ENCODE results near the gene ACTA1.
"Not testable (repeated sequence)": the region's sequence is repeated elsewhere in the genome, so short reads cannot be mapped to it uniquely, and the experiment has no call there.

Gene ACTA1
- total RNA-seq = 0.13 to 0.31 reads per million in 2 donors

DNA sequence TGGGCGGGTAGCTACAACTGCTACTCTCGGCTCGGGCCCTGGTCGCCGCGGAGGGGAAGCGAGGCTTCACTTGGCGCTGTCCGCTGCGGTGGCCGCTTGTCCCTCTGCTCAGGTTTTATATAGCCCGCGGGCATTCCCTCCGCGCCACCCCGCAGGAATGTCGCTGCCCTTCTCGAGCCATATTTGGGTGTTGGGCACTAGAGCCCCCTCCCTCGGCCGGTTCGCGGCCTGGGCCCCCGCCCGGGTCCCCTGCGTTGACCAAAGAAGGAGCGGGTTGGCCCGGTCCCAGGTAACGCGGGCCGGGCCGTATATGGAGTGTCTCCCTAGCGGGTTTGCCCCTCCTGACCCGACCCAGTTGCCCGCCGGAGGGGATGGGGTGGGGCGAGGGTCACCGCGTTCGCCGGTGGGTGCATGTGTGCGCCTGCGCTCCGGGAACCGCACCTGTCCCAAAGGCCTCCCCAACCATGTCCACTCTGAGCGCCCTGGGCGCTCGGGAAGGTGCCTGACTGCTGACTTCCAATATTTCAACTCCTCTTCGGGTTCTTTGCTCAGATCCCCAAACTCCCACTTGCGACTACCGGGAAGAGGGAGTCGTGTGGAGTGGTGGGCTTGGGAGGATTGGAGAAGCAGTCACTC lies at the start of gene ACTA1:
TSS of gene ACTA1 (minus strand) at position 90 of the 636 bp plus-strand sequence. CDS start 979 bp downstream, outside the sequence.
- DNase-seq = no peak

DNA sequence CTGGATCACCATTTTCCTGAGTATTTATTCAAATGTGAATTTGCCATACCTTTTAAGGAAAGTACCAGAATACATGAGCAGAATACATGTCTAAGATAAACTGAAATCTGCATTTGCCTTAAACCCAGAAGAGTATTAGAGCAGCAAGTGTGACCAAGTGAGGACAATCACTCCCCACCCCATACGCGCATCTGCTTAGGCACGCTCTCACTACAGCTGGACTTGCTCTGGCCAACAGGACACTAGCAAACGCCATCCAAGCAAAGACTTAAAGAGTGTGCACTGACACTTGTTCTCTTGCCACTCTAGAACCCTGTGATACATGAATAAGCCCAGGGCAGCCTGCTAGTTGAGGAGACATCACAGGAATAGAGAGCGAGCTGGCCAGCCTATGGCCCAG lies 48.6 kb upstream of the ACTA1 start:
- DNase-seq = no peak

DNA sequence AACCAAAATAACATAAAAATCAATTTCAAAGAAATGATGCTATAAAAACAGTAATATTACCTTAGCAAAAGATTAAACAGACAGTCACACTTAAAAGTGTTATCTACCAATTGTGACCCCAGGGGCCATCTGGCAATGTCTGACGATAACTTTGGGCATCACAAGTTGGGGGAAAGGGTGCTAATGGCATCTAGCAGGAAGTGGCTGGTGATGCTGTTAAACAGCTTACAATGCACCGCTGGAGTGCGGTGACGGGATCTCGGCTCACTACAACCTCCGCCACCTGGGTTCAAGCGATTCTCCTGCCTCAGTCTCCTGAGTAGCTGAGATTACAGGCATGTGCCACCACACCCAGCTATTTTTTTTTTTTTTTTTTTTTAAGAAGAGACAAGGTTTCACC lies 46.6 kb upstream of the ACTA1 start:
- DNase-seq = no peak

DNA sequence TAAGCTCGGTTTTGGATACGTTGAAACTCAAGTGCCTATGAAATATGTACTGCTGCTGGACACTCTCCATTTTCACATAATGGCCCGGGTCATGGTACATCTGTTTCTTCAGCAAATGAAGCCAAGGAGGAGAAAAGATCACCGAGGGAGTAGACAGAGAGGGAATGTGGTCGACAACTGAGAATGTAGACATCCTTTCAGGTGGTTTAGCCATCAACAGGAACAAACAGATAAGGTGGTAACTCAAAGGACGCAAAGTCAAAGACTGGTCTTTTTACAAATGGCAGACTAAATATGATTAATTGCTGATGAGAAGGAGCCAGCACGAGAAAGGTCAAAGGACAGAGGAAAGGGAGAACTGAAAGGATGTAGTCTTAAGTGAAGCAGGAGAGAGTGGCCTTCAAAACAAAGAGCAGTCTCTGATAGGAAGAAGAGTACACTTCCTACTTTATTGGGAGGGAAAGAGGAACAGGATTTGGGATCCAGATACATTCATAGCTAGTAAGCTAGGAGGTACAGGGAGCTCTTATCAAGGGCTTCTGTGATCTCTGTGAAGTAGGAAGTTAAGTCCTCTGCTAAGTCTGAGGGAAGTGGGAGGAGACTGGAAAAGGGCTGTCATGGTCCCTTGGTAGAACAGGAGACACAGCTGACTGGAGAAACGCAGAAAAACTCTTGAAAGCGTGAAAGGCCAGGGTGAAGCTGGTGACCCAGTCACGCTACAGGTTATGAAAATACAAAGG lies 45.9 kb upstream of the ACTA1 start:
- DNase-seq = no peak

DNA sequence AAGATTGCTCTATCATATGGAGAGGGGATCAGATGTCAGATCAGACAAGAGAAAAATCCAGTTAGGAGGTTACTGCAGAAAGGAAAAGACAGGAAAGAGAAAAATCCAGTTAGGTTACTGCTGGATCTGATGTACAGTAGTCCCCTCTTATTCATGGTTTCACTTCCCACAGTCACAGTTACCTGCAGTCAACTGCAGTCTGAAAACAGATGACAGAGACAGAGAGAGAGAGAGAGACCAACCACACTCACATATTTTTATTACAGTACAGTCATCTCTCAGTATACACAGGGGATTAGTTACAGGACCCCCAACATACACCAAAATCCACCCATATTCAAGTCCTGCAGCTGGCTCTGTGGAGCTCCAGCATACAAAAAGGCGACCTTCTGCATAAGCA lies 45.0 kb upstream of the ACTA1 start:
- no peak for DNase-seq

DNA sequence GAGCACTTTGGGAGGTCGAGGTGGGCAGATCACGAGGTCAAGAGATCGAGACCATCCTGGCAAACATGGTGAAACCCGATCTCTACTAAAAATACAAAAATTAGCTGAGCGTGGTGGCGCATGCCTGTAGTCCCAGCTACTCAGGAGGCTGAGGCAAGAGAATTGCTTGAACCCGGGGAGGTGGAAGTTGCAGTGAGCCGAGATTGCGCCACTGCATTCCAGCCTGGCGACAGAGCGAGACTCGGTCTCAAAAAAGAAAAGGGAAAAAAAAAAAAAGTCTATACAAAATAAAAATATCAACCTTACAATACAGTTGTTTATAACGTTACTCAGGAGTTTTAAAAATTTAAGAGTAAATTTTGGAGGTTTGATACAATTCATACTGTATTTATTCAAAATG lies 42.0 kb upstream of the ACTA1 start:
- DNase-seq = not testable (repeated sequence)

DNA sequence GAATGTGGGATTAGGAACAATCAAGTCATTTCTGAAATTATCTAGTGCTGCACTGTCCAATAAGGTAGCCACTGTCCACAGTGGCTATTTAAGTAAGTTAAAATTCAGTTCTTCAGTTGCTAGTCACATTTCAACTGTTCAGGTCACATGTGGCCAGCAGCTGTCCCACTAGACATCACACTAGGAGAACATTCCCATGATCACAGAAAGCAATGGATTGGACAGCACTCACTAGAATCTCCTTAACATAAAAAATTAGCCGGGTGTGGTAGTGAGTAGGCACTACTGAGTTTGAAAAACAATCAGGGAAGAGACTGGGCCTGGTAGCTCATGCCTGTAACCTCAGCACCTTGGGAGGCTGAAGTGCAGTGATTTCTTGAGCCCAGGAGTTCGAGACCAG lies 40.6 kb upstream of the ACTA1 start:
- no peak for DNase-seq

DNA sequence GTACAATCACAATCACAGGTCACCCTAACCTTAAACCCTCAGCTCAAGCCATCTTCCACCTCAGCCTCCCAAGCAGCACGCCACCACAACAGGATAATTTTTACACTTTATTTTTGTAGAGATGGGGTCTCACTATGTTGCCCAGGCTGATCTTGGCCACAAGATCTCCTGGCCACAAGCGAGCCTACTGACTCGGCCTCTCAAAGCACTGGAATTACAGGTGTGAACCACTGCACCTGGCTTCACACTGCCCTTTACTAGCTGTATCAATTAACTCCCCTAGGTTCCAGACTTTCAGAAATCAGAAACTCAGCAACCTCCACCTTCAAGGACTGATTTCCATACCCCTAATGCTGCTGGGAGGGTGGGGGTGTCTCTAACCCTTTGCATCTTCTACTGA lies 37.3 kb upstream of the ACTA1 start:
- no peak for DNase-seq

DNA sequence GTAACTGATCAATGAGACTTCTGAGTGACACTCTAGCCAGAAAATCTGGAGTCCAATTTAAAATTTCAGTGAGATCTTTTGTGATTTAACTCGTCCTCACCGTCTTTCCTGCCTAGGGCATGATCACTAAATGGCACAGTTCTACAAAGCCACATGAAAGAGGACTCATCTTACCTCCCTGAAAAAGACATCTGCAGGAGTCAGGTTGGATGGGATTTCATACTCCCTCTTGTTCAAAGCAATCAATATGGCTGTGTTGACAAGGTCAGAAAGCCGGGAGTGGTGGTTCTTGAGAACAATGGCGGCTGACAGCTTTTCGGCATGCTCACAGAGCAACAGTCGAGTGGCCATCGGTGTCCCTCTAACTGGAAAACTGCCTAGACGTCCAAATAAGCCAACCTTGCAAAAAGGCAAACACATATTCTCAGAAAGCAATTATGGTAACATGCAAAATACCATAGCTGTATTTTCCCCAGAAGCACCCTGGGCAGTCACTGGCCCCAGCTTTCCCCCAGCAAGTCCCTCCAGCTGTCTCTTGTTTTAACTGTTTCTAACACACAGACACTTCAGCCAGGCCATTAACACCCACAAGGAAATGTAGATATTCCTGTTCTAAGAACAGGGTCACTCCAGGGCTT lies 36.6 kb upstream of the ACTA1 start:
- no peak for DNase-seq

DNA sequence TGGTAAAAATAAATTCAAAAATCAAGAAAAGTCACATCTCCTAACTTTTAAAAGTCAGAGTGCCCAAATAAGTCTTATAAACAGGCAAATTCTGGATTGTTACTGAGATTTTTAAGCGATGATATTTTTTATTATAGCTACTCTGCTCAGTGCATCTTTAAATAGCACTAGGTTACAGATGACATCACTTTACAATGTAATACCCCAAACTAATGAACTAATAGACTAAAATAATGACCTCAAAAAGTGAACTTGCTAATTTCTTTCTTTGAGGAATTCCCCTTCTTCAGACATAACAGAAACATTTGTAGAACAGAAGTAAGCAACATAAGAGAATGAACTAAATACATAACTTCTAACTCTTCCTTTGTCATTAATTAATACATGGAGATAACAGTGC lies 33.0 kb upstream of the ACTA1 start:
- no peak for DNase-seq

DNA sequence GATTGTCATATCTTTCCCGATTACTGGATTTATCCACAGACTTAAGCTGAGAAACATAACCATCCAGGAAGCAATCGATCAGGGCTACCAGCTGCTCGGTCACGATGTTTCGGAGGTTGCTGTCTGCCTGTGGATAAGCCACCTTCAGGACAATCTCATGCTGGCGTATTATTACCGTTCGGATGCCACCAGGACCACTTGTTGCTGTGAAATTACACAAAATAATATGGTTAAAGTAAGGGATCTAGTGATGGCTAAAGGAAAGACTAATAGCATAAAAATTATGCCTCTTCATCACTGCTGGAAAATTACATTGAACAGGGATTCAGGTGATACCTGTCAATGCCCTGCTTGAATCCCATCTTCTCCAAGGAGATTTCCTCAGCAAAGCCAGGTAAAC lies 30.8 kb upstream of the ACTA1 start:
- DNase-seq = no peak

DNA sequence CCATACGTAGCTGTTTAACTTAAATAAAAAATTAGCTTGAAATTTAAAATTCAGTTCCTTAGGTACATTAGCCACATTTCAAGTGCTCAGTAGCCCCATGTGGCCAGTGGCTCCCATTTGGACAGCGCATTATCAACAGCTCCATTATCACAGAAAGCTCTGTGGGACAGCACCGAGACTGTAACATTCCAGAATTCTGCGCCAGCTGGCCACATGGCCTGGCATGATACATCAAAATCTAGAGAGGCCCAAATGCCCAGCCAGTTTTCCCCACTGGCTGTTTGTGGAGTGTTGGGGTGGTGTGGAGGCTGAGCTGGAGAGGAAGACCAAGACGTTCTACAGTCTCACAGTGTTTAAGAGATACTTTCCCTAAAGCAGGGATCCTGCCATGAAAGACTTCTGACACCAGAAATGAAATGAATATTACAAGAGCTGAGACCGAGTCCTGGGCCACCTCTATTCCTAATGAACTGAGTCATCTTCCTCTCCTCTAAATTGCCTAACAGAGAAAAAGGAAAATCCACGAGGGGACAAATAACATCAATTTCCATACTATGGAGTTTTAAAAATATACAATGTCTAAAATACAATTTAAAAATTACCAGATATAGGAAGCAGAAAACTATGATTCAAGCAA lies 27.3 kb upstream of the ACTA1 start:
- DNase-seq = no peak

DNA sequence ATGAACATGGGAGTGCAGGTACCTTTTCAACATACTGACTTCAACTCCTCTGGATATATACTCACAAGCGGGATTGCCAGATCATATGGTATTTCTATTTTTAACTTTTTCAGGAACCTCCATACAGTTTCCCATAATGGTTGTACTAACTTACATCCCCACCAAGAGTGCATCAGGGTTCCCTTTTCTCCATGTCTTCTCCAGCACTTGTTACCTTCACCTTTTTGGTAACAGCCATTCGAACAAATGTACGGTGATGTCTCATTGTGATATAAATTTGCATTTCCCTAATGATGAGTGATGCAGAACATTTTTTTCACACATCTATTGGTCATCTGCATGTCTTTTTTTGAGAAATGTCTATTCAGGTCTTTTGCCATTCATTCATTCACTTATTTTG lies 25.9 kb upstream of the ACTA1 start:
- no peak for DNase-seq

DNA sequence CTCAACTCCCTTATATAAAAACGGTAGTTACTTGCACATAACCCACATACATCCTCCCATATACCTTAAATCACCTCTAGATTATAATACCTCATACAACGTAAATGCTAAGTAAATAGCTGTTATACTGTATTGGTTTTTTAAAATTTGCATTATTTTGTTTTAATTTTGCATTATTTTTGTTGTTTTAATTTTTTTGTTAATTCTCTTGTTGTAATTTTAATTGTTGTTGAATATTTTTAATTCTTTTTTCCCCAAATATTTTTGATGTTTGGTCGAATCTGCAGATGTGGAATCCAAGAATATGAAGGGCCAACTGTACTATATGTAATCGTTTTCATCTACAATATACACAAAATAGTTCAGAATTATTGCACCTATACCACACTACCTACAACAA lies 23.5 kb upstream of the ACTA1 start:
- no peak for DNase-seq

DNA sequence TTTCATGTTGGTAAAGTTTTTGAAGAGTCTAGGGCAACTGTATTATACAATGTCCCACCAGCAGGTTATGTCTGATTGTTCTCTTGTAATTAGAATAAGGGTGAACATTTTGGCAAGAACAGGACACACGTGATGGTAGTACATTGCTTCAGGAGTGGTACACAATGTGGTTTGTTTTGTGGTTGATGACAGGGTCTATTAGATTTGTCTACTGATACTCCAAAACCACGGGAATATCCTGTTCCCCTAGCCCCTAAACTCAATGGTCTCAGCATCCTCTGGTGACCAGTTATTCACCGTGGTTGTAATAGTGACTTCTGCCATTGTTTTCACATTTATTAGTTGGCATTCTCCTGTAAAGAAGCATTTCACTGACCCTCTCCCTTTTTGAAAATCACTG lies 22.1 kb upstream of the ACTA1 start:
- no peak for DNase-seq

DNA sequence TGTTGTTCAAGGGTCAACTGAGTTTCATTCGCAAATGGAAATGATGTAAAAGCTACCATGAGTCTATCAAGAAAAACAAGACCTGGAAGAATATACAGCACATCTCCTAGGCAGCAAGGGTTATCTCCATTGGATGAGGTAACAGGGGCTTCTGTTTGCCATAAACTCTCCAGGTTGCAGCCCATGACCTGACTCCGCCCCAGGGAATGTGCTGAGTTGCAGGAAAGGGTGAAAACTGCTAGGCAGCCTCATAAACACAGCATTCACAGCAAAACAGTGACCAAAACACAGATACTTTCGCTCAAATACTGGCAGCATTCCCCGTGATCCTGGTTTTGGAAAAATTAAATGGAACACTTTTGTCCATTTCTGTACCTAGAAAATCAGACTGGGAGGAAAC lies 20.2 kb upstream of the ACTA1 start:
- no peak for DNase-seq

DNA sequence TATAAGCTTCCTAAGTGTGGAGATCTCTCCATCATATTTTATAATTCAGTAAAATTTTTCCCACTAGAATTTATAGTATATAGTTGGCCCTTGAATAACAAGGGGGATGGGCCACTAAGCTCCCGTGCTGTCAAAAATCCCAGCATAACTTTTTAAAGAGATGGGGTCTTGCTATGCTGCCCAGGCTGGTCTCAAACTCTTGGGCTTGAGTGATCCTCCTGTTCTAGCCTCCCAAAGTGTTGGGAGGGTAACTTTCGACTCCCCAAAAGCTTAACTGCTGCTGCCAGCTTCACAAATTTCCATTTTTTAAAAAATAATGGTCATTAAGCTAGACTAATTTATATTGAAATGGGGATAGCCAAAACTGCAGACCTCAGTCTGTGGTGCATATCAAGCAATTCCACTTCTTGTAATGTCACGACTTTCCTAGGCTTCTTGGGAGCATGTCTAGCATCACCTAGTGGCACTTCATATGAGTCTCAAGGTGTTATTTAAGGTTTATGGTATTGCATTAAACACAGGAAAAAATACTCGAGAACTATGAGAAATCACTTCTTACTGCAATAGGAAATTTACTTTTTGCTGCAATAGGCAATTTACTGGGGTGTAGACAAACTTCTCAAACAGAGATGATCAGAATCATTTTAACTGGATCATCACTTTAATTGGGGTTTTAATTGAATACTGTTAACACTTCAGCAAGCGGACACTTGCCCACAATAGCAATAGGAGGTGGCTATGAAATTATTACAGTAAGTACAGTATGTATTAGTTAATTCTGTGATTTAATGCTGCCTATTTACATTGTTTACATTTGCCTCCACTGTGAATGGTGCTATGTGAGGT lies 19.3 kb upstream of the ACTA1 start:
- no peak for DNase-seq

DNA sequence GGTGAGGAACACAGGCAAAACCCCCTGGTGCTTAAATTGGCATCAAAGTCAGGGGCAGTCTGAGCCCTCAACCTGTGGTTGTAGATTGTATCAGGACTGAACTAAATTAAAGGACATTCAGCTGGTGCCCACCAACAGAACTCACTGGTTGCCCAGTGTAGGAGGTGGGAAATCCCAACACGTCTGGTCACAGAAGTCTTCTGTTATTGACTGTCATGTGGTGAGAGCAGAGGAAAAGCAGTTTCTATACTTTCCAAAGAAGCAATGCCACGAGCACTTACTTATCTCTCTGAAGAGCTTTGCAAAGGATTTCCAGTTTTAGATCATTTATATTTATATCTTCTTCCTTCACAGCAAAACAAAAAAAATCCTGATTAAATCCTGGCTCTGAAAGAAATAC lies 15.0 kb upstream of the ACTA1 start:
- DNase-seq = no peak

DNA sequence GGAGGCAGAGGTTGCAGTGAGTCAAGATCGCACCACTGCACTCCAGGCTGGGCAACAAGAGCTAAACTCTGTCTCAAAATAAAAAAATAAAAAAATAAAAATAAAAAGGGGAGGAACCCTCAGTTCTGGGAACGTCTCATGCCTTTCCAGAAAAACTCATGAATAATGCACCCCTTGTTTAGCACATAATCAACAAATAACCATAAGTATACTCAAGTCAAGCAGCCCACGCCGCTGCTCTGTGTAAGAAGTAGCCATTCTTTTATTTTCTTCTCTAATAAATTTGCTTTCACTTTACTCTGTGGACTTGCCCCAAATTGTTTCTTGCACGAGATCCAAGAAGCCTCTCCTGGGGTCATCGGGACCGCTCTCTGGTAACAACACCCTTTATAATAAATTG lies 14.5 kb upstream of the ACTA1 start:
- no peak for DNase-seq

DNA sequence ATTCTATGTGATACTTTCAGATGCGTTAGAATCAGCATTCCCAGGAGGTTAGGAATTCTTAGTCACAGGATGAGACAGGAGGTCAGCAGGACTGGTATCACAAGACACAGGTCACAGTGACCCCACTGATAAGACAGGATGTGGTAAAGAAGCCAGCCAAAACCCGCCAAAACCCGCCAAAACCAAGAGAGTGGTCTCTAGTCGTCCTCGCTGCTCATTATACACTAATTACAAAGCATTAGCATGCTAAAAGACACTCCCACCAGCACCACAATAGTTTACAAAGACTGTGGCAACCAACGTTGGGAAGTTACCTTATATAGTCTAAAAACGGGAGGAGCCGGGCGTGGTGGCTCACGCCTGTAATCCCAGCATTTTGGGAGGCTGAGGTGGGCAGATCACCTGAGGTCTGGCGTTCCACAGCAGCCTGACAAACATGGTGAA lies 13.9 kb upstream of the ACTA1 start:
- no peak for DNase-seq

DNA sequence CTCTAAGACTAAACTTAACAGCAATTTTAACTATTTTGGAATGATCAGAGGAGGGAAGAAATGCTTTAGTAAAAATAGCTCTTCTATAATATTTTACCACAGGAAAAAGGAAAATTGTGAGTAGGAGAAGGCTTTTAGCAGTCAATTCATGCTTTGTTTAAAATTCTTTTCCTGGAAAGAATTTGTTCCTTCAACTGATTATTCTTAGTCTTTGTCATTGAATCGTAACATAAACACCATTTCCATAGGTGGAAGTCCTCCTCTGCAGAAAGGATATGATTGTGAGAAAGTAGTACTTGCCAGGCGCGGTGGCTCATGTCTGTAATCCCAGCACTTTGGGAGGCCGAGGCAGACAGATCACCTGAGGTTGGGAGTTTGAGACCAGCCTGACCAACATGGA lies 11.9 kb upstream of the ACTA1 start:
- no peak for DNase-seq

DNA sequence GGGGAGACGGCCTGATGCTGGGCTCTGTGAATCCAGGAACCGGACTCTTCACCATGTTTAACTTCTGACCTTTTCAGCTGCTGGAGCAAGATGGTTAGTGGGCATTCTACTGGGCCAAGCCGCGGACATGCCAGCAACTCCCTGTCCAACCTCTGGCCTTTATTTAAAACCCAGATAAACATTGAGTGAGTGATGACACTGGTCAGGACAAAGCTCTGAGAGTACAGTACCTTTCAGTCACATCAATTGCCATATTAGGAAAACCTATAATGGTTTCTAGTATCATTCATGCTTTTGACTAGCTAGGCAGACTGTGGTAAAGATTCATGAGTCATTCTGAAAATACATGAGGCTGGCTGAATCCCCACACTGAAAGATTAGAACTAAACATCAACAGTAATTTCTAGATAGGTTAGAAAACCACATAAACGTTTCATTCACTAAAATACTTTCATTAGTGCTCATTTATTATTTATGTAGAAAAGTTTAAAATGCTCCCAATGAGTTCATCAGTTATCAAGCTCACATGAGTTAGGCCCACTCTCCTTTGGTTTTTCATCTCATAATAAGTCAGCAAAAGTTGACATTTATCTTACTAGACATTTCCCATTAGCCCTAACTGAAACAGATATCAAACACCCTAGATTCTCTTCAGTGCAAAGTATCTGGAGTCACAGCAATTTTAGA lies 7.1 kb upstream of the ACTA1 start:
- peak in 1 of 5 experiments; percentile 92 for DNase-seq
